Measurements from ENCODE around the gene ATF7. TPM values are rescaled to one million over a fixed set of nuclear protein-coding genes. Genes with fewer than 3 reads are reported as not detected.

Gene ATF7
- total RNA-seq, 1 donor from 2014 or later: 26.6 TPM

- H3K9me3 ChIP-seq (ENCODE audit: control insufficient read depth in 3 of 3, low read length in 3 of 3): no peaks in the 10 kb centered on the region
- peaks cover 14 to 30% (median 16%) of the 10 kb centered on the region in 3 donors for H3K4me1 ChIP-seq (ENCODE audit: control insufficient read depth in 3 of 3, insufficient read depth in 3 of 3, low read length in 3 of 3)
- H3K36me3 ChIP-seq (ENCODE audit: control insufficient read depth in 3 of 3, insufficient read depth in 3 of 3, low read length in 3 of 3): peaks cover 33 to 51% (median 35%) of the 10 kb centered on the region in 3 donors
- H3K9ac ChIP-seq (ENCODE audit: low read depth in 1 of 3, low read length in 3 of 3): peak within 1 kb of the TSS in 1 of 3 donors; percentile 3
- H3K4me3 ChIP-seq (ENCODE audit: low read length in 3 of 3): no peak within 1 kb of the TSS
- no peaks in the 10 kb centered on the region for H3K27me3 ChIP-seq (ENCODE audit: control insufficient read depth in 3 of 3, insufficient read depth in 3 of 3, low read length in 3 of 3)
- no peak within 1 kb of the TSS for H3K27ac ChIP-seq (ENCODE audit: low read depth, low read length)
Observed at GRCh38 chr12:53506881-53507602, 119.1 kb downstream of the ATF7 start, which contains the start of gene NPFF. Gene NPFF (minus strand): TSS chr12:53507484. CDS start chr12:53507474, 10 bp downstream.

- peaks cover 29 to 45% (median 32%) of the 10 kb centered on the region in 3 donors for H3K36me3 ChIP-seq (ENCODE audit: control insufficient read depth in 3 of 3, insufficient read depth in 3 of 3, low read length in 3 of 3)
- H3K27ac ChIP-seq (ENCODE audit: low read depth, low read length): no peak overlapping the region
- no peaks in the 10 kb centered on the region for H3K9me3 ChIP-seq (ENCODE audit: control insufficient read depth in 3 of 3, low read length in 3 of 3)
- no peaks in the 10 kb centered on the region for H3K27me3 ChIP-seq (ENCODE audit: control insufficient read depth in 3 of 3, insufficient read depth in 3 of 3, low read length in 3 of 3)
- peaks cover 21 to 36% (median 22%) of the 10 kb centered on the region in 3 donors for H3K4me1 ChIP-seq (ENCODE audit: control insufficient read depth in 3 of 3, insufficient read depth in 3 of 3, low read length in 3 of 3)
- H3K9ac ChIP-seq (ENCODE audit: low read depth in 1 of 3, low read length in 3 of 3): no peak overlapping the region
- no peak overlapping the region for H3K4me3 ChIP-seq (ENCODE audit: low read length in 3 of 3)
Observed at GRCh38 chr12:53506450-53506785, 119.8 kb downstream of the ATF7 start.

GRCh38 chr12:53505555-53506449 is 120.4 kb downstream of the ATF7 start:
- H3K4me3 ChIP-seq (ENCODE audit: low read length in 3 of 3): no peak overlapping the region
- H3K4me1 ChIP-seq (ENCODE audit: control insufficient read depth in 3 of 3, insufficient read depth in 3 of 3, low read length in 3 of 3): peaks cover 22 to 39% (median 22%) of the 10 kb centered on the region in 3 donors
- H3K9me3 ChIP-seq (ENCODE audit: control insufficient read depth in 3 of 3, low read length in 3 of 3): no peaks in the 10 kb centered on the region
- H3K36me3 ChIP-seq (ENCODE audit: control insufficient read depth in 3 of 3, insufficient read depth in 3 of 3, low read length in 3 of 3): peaks cover 27 to 44% (median 29%) of the 10 kb centered on the region in 3 donors
- no peaks in the 10 kb centered on the region for H3K27me3 ChIP-seq (ENCODE audit: control insufficient read depth in 3 of 3, insufficient read depth in 3 of 3, low read length in 3 of 3)
- peak overlapping the region in 1 of 3 donors; percentile 50 for H3K9ac ChIP-seq (ENCODE audit: low read depth in 1 of 3, low read length in 3 of 3)
- peak overlapping the region; percentile 36 for H3K27ac ChIP-seq (ENCODE audit: low read depth, low read length)

- Histone ChIP-seq H3K9me3 (ENCODE audit: control insufficient read depth in 3 of 3, low read length in 3 of 3) (no peaks in the 10 kb centered on the region), H3K27ac (ENCODE audit: low read depth, low read length) (peak overlapping the region; percentile 36), H3K4me3 (ENCODE audit: low read length in 3 of 3) (no peak overlapping the region), H3K36me3 (ENCODE audit: control insufficient read depth in 3 of 3, insufficient read depth in 3 of 3, low read length in 3 of 3) (peaks cover 22 to 38% (median 26%) of the 10 kb centered on the region in 3 donors), H3K4me1 (ENCODE audit: control insufficient read depth in 3 of 3, insufficient read depth in 3 of 3, low read length in 3 of 3) (peaks cover 25 to 43% (median 26%) of the 10 kb centered on the region in 3 donors), H3K9ac (ENCODE audit: low read depth in 1 of 3, low read length in 3 of 3) (peak overlapping the region in 2 of 3 donors; percentile 20 to 50), H3K27me3 (ENCODE audit: control insufficient read depth in 3 of 3, insufficient read depth in 3 of 3, low read length in 3 of 3) (no peaks in the 10 kb centered on the region)
Observed at GRCh38 chr12:53505086-53505485, 121.1 kb downstream of the ATF7 start.

GRCh38 chr12:53504004-53504920 is 121.9 kb downstream of the ATF7 start:
- peak overlapping the region in 2 of 3 donors; percentile 20 to 50 for H3K9ac ChIP-seq (ENCODE audit: low read depth in 1 of 3, low read length in 3 of 3)
- no peaks in the 10 kb centered on the region for H3K9me3 ChIP-seq (ENCODE audit: control insufficient read depth in 3 of 3, low read length in 3 of 3)
- no peak overlapping the region for H3K4me3 ChIP-seq (ENCODE audit: low read length in 3 of 3)
- no peak overlapping the region for H3K27ac ChIP-seq (ENCODE audit: low read depth, low read length)
- H3K4me1 ChIP-seq (ENCODE audit: control insufficient read depth in 3 of 3, insufficient read depth in 3 of 3, low read length in 3 of 3): peaks cover 29 to 49% (median 31%) of the 10 kb centered on the region in 3 donors
- no peaks in the 10 kb centered on the region for H3K27me3 ChIP-seq (ENCODE audit: control insufficient read depth in 3 of 3, insufficient read depth in 3 of 3, low read length in 3 of 3)
- H3K36me3 ChIP-seq (ENCODE audit: control insufficient read depth in 3 of 3, insufficient read depth in 3 of 3, low read length in 3 of 3): peaks cover 22 to 38% (median 26%) of the 10 kb centered on the region in 3 donors

- no peak overlapping the region for H3K4me3 ChIP-seq (ENCODE audit: low read length in 3 of 3)
- peak overlapping the region; percentile 15 for H3K27ac ChIP-seq (ENCODE audit: low read depth, low read length)
- no peaks in the 10 kb centered on the region for H3K27me3 ChIP-seq (ENCODE audit: control insufficient read depth in 3 of 3, insufficient read depth in 3 of 3, low read length in 3 of 3)
- H3K9ac ChIP-seq (ENCODE audit: low read depth in 1 of 3, low read length in 3 of 3): peak overlapping the region in 1 of 3 donors; percentile 60
- no peaks in the 10 kb centered on the region for H3K9me3 ChIP-seq (ENCODE audit: control insufficient read depth in 3 of 3, low read length in 3 of 3)
- H3K4me1 ChIP-seq (ENCODE audit: control insufficient read depth in 3 of 3, insufficient read depth in 3 of 3, low read length in 3 of 3): peaks cover 31 to 51% (median 36%) of the 10 kb centered on the region in 3 donors
- H3K36me3 ChIP-seq (ENCODE audit: control insufficient read depth in 3 of 3, insufficient read depth in 3 of 3, low read length in 3 of 3): peaks cover 22 to 38% (median 26%) of the 10 kb centered on the region in 3 donors
Observed at GRCh38 chr12:53502983-53503728, 123.0 kb downstream of the ATF7 start.

- H3K36me3 ChIP-seq (ENCODE audit: control insufficient read depth in 3 of 3, insufficient read depth in 3 of 3, low read length in 3 of 3): peaks cover 22 to 37% (median 26%) of the 10 kb centered on the region in 3 donors
- H3K4me3 ChIP-seq (ENCODE audit: low read length in 3 of 3): peak overlapping the region; percentile 86 to 92 (median 88)
- peaks cover 33 to 55% (median 36%) of the 10 kb centered on the region in 3 donors for H3K4me1 ChIP-seq (ENCODE audit: control insufficient read depth in 3 of 3, insufficient read depth in 3 of 3, low read length in 3 of 3)
- peak overlapping the region in 2 of 3 donors; percentile 89 to 95 for H3K9ac ChIP-seq (ENCODE audit: low read depth in 1 of 3, low read length in 3 of 3)
- peak overlapping the region; percentile 97 for H3K27ac ChIP-seq (ENCODE audit: low read depth, low read length)
- H3K27me3 ChIP-seq (ENCODE audit: control insufficient read depth in 3 of 3, insufficient read depth in 3 of 3, low read length in 3 of 3): no peaks in the 10 kb centered on the region
- H3K9me3 ChIP-seq (ENCODE audit: control insufficient read depth in 3 of 3, low read length in 3 of 3): no peaks in the 10 kb centered on the region
Observed at GRCh38 chr12:53502331-53502730, 123.9 kb downstream of the ATF7 start.

- Histone ChIP-seq H3K36me3 (ENCODE audit: control insufficient read depth in 3 of 3, insufficient read depth in 3 of 3, low read length in 3 of 3) (peaks cover 16 to 31% (median 22%) of the 10 kb centered on the region in 3 donors), H3K4me1 (ENCODE audit: control insufficient read depth in 3 of 3, insufficient read depth in 3 of 3, low read length in 3 of 3) (peaks cover 34 to 56% (median 36%) of the 10 kb centered on the region in 3 donors), H3K9me3 (ENCODE audit: control insufficient read depth in 3 of 3, low read length in 3 of 3) (no peaks in the 10 kb centered on the region), H3K9ac (ENCODE audit: low read depth in 1 of 3, low read length in 3 of 3) (peak overlapping the region; percentile 87 to 95 (median 89)), H3K27ac (ENCODE audit: low read depth, low read length) (peak overlapping the region; percentile 97), H3K4me3 (ENCODE audit: low read length in 3 of 3) (peak overlapping the region; percentile 86 to 92 (median 88)), H3K27me3 (ENCODE audit: control insufficient read depth in 3 of 3, insufficient read depth in 3 of 3, low read length in 3 of 3) (no peaks in the 10 kb centered on the region)
Observed at GRCh38 chr12:53501615-53502181, 124.5 kb downstream of the ATF7 start.

Data from skeletal muscle tissue (tissue), 4 donors.